HG03066 (cell line): ENCODE data around the gene SERPINB7.

Experiments used
- ATAC-seq: cut with Tn5 transposase; IDR thresholded peaks from one replicate; pipeline ENCODE4 v1.9.1; 2021; ENCODE audit warnings: low read depth; ENCODE audit not compliant: unreplicated experiment

Gene SERPINB7

GRCh38 chr18:63836456-63836855 lies 61.2 kb downstream of the SERPINB7 start:
- ATAC-seq: no peak

- ATAC-seq: no peak
Observed at GRCh38 chr18:63837590-63837989, 62.4 kb downstream of the SERPINB7 start.

GRCh38 chr18:63843008-63843407 lies 67.8 kb downstream of the SERPINB7 start:
- ATAC-seq: no peak

GRCh38 chr18:63844254-63844653 lies 69.0 kb downstream of the SERPINB7 start:
- peak; percentile 57 for ATAC-seq

GRCh38 chr18:63848159-63848558 lies 72.9 kb downstream of the SERPINB7 start:
- ATAC-seq: no peak

GRCh38 chr18:63850020-63850419 lies 74.8 kb downstream of the SERPINB7 start:
- peak; percentile 65 for ATAC-seq

GRCh38 chr18:63850636-63851035 lies 75.4 kb downstream of the SERPINB7 start:
- no peak for ATAC-seq
